GM21528 (cell line): ENCODE results near the gene KLHDC1.
"Not testable (repeated sequence)": the region's sequence is repeated elsewhere in the genome, so short reads cannot be mapped to it uniquely, and the experiment has no call there.

ENCODE experiments used
- ATAC-seq: cut with Tn5 transposase; IDR thresholded peaks from one replicate; pipeline ENCODE4 v1.9.1; 2021; ENCODE audit warnings: mild to moderate bottlenecking, moderate library complexity; ENCODE audit not compliant: unreplicated experiment, low FRiP score

The KLHDC1 gene

GRCh38 chr14:49692811-49693734 is at the start of gene KLHDC1:
Gene KLHDC1, plus strand, starts transcription at chr14:49693120. Its CDS starts 75 bp downstream, at chr14:49693195.
- ATAC-seq = peak; percentile 67

- ATAC-seq = no peak
Measured at GRCh38 chr14:49653508-49653907, 39.4 kb upstream of the KLHDC1 start.

GRCh38 chr14:49654511-49654910 is 38.4 kb upstream of the KLHDC1 start:
- ATAC-seq = no peak

- ATAC-seq = not testable (repeated sequence)
Measured at GRCh38 chr14:49657500-49657899, 35.4 kb upstream of the KLHDC1 start.

GRCh38 chr14:49659526-49660455 is 33.1 kb upstream of the KLHDC1 start:
- no peak for ATAC-seq

- no peak for ATAC-seq
Measured at GRCh38 chr14:49670475-49670874, 22.4 kb upstream of the KLHDC1 start.

- no peak for ATAC-seq
Measured at GRCh38 chr14:49673586-49673985, 19.3 kb upstream of the KLHDC1 start.

- no peak for ATAC-seq
Measured at GRCh38 chr14:49677643-49678042, 15.3 kb upstream of the KLHDC1 start.

GRCh38 chr14:49679271-49679670 is 13.6 kb upstream of the KLHDC1 start:
- no peak for ATAC-seq

GRCh38 chr14:49686425-49686824 is 6.5 kb upstream of the KLHDC1 start:
- no peak for ATAC-seq

GRCh38 chr14:49687942-49688700 is 4.8 kb upstream of the KLHDC1 start, which contains the start of gene POLE2:
Gene POLE2, minus strand, starts transcription at chr14:49688214. Its CDS starts 11 bp downstream, at chr14:49688203.
- ATAC-seq = peak; percentile 84

GRCh38 chr14:49688701-49689030 is 4.3 kb upstream of the KLHDC1 start:
- ATAC-seq = no peak

GRCh38 chr14:49691031-49691430 is 1.9 kb upstream of the KLHDC1 start:
- ATAC-seq = no peak

- no peak for ATAC-seq
Measured at GRCh38 chr14:49692193-49692757, 645 bp upstream of the KLHDC1 start.

- ATAC-seq = not testable (repeated sequence)
Measured at GRCh38 chr14:49693735-49694124, 810 bp downstream of the KLHDC1 start.

- ATAC-seq = no peak
Measured at GRCh38 chr14:49702725-49703124, 9.8 kb downstream of the KLHDC1 start.

GRCh38 chr14:49703965-49704364 is 11.0 kb downstream of the KLHDC1 start:
- ATAC-seq = no peak

GRCh38 chr14:49704471-49704870 is 11.6 kb downstream of the KLHDC1 start:
- ATAC-seq = not testable (repeated sequence)

GRCh38 chr14:49710993-49711392 is 18.1 kb downstream of the KLHDC1 start:
- not testable (repeated sequence) for ATAC-seq

- ATAC-seq = no peak
Measured at GRCh38 chr14:49720744-49721143, 27.8 kb downstream of the KLHDC1 start.
